ENCODE results near the gene CACNG3. TPM values are rescaled to one million over a fixed set of nuclear protein-coding genes. Genes with fewer than 3 reads are reported as not detected.

The CACNG3 gene
- total and polyA plus RNA-seq, 2 of the 4 experiments (the other 2 are of a cell fraction): not detected

DNA sequence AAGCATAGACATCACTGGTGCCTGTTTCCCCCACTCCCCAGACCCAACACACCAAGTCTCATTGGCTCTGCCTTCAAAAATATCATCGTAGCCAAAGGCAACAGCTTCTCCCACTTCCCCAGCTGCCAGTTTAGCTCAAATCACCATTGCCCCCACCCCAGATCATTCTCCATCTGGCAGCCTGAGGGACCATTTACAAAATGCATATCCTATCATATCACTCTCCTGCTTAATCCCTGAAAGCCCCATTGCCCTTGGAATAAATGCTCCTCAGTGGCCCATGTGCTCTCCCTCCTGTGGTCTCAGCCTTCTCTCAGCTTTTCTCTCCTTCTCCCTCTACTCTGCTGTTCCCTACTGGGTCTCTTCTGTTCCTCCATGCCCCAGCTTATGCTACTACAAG, 68.3 kb downstream of the CACNG3 start:
- Histone ChIP-seq H3K9me1 (ENCODE audit: insufficient read depth, low read length) (no peaks in the 10 kb centered on the region), H2BK15ac (ENCODE audit: low read depth, low read length) (no peak overlapping the region), H3K79me1 (ENCODE audit: low read depth in 1 of 2, low read length in 2 of 2) (no peaks in the 10 kb centered on the region), H3K9me3 (ENCODE audit: control insufficient read depth, insufficient read depth, low read length) (no peaks in the 10 kb centered on the region), H4K5ac (ENCODE audit: low read depth, low read length) (no peak overlapping the region), H4K91ac (ENCODE audit: insufficient read depth, low read depth, low read length) (no peak overlapping the region), H2AK9ac (replicated peaks; ENCODE audit: low read depth, low read length, poor library complexity) (no peak overlapping the region), H3K4me3 (ENCODE audit: insufficient read depth, low read depth, low read length) (no peak overlapping the region), H2BK20ac (ENCODE audit: low read depth, low read length) (no peak overlapping the region), H2AFZ (replicated peaks; ENCODE audit: low read length, poor library complexity) (no peak overlapping the region), H3K36me3 (ENCODE audit: control insufficient read depth, insufficient read depth, low read length) (no peaks in the 10 kb centered on the region), H2BK120ac (ENCODE audit: low read depth, low read length) (no peak overlapping the region), H3K56ac (ENCODE audit: extremely low read depth, insufficient read depth, low read length) (no peak overlapping the region), H3K27me3 (ENCODE audit: control insufficient read depth, insufficient read depth, low read length) (no peaks in the 10 kb centered on the region), H3K4ac (ENCODE audit: low read depth, low read length) (no peak overlapping the region), H3K18ac (ENCODE audit: low read depth, low read length) (no peak overlapping the region), H4K8ac (ENCODE audit: low read depth in 2 of 2, low read length in 2 of 2) (no peak overlapping the region), H2BK5ac (ENCODE audit: low read depth, low read length, poor library complexity, severe bottlenecking) (no peak overlapping the region), H3K14ac (replicated peaks; ENCODE audit: low read depth, low read length) (no peak overlapping the region), H3K4me1 (ENCODE audit: control insufficient read depth, insufficient read depth, low read length) (no peaks in the 10 kb centered on the region), H3K23ac (ENCODE audit: low read depth, low read length) (no peak overlapping the region), H3K9ac (ENCODE audit: low read depth, low read length) (no peak overlapping the region), H3K4me2 (ENCODE audit: low read depth, low read length) (no peak overlapping the region), H2AK5ac (ENCODE audit: low read depth, low read length) (no peak overlapping the region), H4K20me1 (ENCODE audit: insufficient read depth, low read length) (no peaks in the 10 kb centered on the region), H3K27ac (ENCODE audit: insufficient read depth, low read length) (no peak overlapping the region)
- ChIA-PET POLR2A (ENCODE audit: unreplicated experiment) (no interaction called here), CTCF (no interaction called here)
- intact Hi-C loops (cut with micrococcal nuclease): no loop called here
- BruUV-seq (replicated peaks): no TSS peak
- no peak for DNase-seq
- dilution Hi-C loops (cut with HindIII; ENCODE audit: low sequenced_read_pairs, unreplicated experiment): no loop called here
- TF ChIP-seq, protein P1, sequence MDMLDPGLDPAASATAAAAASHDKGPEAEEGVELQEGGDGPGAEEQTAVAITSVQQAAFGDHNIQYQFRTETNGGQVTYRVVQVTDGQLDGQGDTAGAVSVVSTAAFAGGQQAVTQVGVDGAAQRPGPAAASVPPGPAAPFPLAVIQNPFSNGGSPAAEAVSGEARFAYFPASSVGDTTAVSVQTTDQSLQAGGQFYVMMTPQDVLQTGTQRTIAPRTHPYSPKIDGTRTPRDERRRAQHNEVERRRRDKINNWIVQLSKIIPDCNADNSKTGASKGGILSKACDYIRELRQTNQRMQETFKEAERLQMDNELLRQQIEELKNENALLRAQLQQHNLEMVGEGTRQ (IDR thresholded peaks at IDR 0.05; ENCODE audit: low read depth, low read length): no peak
- TF ChIP-seq RFX5 (IDR thresholded peaks at IDR 0.05; ENCODE audit: low read depth, low read length) (no peak), MXI1 (IDR thresholded peaks at IDR 0.05; ENCODE audit: borderline replicate concordance, low read depth, low read length) (no peak), NFE2L2 (IDR thresholded peaks at IDR 0.05; ENCODE audit: low read depth, low read length) (no peak), SMC3 (IDR thresholded peaks at IDR 0.05; ENCODE audit: low read depth, low read length) (no peak)
- ATAC-seq (ENCODE audit: low read depth): no peak
- no CpG with 5 or more reads among the region's 1 CpG for WGBS, 2 experiments (ENCODE audit: extremely low coverage in 2 of 2, insufficient read length in 1 of 2)
- in situ Hi-C loops (cut with MboI; ENCODE audit: low sequenced_read_pairs): no loop called here
